ENCODE measurements around the gene SMURF1. TPM values are rescaled to one million over a fixed set of nuclear protein-coding genes. Genes with fewer than 3 reads are reported as not detected.

Gene SMURF1
- total RNA-seq, 1 donor from 2014 or later, result 11.5 TPM

DNA sequence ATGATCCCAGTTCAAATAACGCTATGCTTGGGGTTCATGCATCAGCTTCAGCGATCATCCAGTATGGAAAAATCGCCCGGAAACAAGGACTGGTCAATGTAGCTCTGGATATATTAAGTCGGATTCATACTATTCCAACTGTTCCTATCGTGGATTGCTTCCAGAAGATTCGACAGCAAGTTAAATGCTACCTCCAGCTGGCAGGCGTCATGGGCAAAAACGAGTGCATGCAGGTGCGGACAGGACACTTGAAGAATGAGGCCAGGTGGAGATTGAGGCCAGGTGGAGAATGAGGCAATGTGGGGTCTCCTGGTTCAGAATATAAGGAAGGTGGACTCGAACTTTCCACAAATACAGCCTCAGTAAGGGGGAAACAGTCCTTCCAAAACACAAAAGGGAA lies 159.8 kb downstream of the SMURF1 start:
- intact Hi-C loops (cut with micrococcal nuclease), result no loop called here
- ATAC-seq, result no peak
- no peak for DNase-seq

DNA sequence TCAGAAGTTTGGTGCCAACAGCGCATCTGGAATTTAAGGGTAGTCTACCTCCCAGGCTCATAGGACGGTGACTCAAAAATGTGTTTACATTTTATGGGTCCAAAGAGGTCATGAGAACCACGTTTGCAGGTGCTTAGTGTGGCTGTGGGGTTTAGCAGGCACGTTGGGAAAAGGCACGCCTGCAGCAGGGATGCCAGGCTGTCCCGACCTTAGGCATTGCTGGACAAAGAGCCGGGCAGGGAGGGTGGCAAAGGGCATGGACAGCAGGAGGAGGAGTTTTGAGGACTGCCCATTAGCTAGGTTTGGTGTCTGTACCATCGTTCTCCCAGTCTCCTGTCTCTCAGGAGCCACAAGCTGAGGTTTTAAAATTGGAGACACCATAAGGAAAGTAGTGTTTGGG lies 161.2 kb downstream of the SMURF1 start:
- DNase-seq (no peak), ATAC-seq (no peak)
- intact Hi-C loops (cut with micrococcal nuclease), result no loop called here

DNA sequence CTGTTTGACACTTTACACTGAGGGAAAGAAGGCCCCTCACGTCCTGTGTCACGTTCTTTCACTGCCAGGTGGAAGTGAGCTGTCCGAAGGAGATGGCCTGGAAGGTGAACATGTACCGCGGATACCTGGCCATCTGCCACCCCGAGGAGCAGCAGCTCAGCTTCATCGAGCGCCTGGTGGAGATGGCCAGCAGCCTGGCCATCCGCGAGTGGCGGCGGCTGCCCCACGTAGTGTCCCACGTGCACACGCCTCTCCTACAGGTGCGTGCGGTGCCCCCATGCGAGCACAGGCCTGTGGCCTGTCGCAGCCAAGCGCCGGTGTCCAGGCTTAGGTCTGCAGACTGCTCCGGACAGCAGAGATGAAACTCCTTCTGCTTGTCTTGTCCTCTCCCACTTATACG lies 162.2 kb downstream of the SMURF1 start:
- intact Hi-C loops (cut with micrococcal nuclease), result no loop called here
- ATAC-seq (no peak), DNase-seq (no peak)

DNA sequence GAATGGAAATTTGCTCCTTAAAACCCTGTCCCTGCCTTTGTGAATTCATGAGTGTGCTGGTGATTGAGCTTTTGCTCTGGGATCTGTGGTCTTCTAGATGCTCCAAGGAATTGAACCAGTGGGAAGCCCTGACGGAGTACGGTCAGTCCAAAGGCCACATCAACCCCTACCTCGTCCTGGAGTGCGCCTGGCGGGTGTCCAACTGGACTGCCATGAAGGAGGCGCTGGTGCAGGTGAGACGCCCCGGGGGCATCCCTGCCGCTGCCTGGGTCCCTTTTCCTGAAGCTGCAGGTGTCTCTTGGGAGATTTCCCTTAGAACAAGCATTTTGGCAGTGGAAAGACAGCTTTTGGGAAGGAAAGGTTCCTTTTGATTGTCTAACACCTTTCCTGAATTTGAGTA lies 165.2 kb downstream of the SMURF1 start:
- no peak for ATAC-seq
- intact Hi-C loops (cut with micrococcal nuclease), result no loop called here
- no peak for DNase-seq

Other genes starting within 250 kb of the SMURF1 start
- not detected for gene KPNA7, start 64.0 kb upstream of the SMURF1 start, total RNA-seq
- not detected for gene MYH16, start 128.7 kb upstream of the SMURF1 start, total RNA-seq
- gene ARPC1A, start 181.8 kb upstream of the SMURF1 start, total RNA-seq, result 161 TPM
- 38.7 TPM for gene ARPC1B, start 230.6 kb upstream of the SMURF1 start, total RNA-seq